RWPE2 (cell line): Measurements from ENCODE around the gene MARCHF7.

Experiments used
- ATAC-seq: fragments of 200-7000 bp; cut with Tn5 transposase; 3 replicates; pipeline ENCODE4 v1.9.1; 2021; ENCODE audit warnings: low read depth
- DNase-seq: peaks from one replicate; pipeline ENCODE4 v3.0.0-alpha.2; 2020; ENCODE audit warnings: low spot score
- H3K27ac ChIP-seq: fragments of 450-650 bp; 2 replicates; pipeline ENCODE4 v1.5.1; 2017; ENCODE audit warnings: mild to moderate bottlenecking; ENCODE audit not compliant: poor library complexity, severe bottlenecking
- H3K27me3 ChIP-seq: fragments of 250-450 bp; sonication (Bioruptor Pico); 2 replicates; pipeline ENCODE4 v1.5.1; 2021; ENCODE audit warnings: mild to moderate bottlenecking, moderate library complexity; ENCODE audit not compliant: insufficient read depth, poor library complexity, severe bottlenecking
- H3K36me3 ChIP-seq: fragments of 250-450 bp; sonication (Bioruptor Pico); 2 replicates; pipeline ENCODE4 v1.5.1; 2020; ENCODE audit warnings: low read depth, mild to moderate bottlenecking, moderate library complexity
- H3K4me1 ChIP-seq: fragments of 250-450 bp; sonication (Bioruptor Pico); 2 replicates; pipeline ENCODE4 v1.5.1; 2021; ENCODE audit warnings: mild to moderate bottlenecking, moderate library complexity; ENCODE audit not compliant: insufficient read depth, poor library complexity, severe bottlenecking
- H3K4me3 ChIP-seq: fragments of 250-450 bp; sonication (Bioruptor Pico); 2 replicates; pipeline ENCODE4 v1.5.1; 2021; ENCODE audit warnings: mild to moderate bottlenecking, moderate library complexity; ENCODE audit not compliant: severe bottlenecking
- H3K9me3 ChIP-seq: fragments of 250-450 bp; sonication (Bioruptor Pico); 2 replicates; pipeline ENCODE4 v1.5.1; 2021; ENCODE audit warnings: mild to moderate bottlenecking, moderate library complexity; ENCODE audit not compliant: severe bottlenecking
- TF ChIP-seq, protein P1 (sequence below): fragments of 450-650 bp; IDR thresholded peaks from one replicate; pipeline ENCODE4 v1.5.1; 2017; ENCODE audit warnings: mild to moderate bottlenecking, moderate library complexity; ENCODE audit not compliant: poor library complexity, severe bottlenecking

Gene MARCHF7

DNA sequence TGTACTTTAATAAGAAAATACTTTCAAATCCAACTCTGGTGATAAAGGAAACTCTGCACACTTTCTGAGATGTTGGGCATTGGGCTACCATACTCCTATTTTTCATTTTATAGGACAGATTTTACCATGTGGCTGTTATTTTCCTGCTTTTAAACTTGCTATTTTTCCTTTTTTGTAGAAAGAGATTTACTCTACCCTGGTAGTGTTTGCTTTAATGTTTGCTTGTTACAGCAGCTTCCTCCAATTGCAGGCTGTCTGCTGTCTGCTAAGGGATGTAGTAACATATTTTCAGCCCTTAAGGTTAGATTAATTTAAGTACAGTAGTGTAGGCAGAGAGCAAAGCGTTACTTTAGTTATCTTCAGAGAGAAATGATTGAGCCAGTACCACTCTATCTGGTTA, 38.6 kb downstream of the MARCHF7 start:
- Histone ChIP-seq H3K4me3 (no peak overlapping the region), H3K9me3 (no peaks in the 10 kb centered on the region), H3K4me1 (peaks cover 9% of the 10 kb centered on the region), H3K36me3 (peaks cover 91% of the 10 kb centered on the region), H3K27me3 (no peaks in the 10 kb centered on the region), H3K27ac (no peak overlapping the region)
- no peak for ATAC-seq
- TF ChIP-seq, protein P1, sequence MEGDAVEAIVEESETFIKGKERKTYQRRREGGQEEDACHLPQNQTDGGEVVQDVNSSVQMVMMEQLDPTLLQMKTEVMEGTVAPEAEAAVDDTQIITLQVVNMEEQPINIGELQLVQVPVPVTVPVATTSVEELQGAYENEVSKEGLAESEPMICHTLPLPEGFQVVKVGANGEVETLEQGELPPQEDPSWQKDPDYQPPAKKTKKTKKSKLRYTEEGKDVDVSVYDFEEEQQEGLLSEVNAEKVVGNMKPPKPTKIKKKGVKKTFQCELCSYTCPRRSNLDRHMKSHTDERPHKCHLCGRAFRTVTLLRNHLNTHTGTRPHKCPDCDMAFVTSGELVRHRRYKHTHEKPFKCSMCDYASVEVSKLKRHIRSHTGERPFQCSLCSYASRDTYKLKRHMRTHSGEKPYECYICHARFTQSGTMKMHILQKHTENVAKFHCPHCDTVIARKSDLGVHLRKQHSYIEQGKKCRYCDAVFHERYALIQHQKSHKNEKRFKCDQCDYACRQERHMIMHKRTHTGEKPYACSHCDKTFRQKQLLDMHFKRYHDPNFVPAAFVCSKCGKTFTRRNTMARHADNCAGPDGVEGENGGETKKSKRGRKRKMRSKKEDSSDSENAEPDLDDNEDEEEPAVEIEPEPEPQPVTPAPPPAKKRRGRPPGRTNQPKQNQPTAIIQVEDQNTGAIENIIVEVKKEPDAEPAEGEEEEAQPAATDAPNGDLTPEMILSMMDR = no peak
- no peak for DNase-seq

DNA sequence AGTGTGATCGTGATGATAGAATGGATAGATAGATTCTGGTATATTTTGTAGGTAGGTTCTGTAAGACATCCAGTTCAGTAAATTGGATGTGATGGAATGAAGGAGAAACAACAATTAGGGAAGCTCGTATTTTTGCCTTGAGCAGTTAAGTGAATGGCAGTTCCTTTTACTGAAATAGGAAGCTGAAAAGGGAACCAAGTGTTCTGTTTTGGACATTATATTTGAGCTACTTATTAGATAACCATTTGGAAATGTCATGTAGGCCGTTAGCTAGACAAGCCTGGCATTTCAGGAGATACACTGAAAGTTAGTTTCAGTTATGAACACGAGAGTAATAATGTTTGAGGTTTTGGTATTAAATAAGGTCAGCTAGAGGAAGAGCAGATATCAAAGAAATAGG, 41.5 kb downstream of the MARCHF7 start:
- no peaks in the 10 kb centered on the region for H3K9me3 ChIP-seq
- H3K4me3 ChIP-seq = no peak overlapping the region
- TF ChIP-seq, protein P1 = no peak
- peaks cover 91% of the 10 kb centered on the region for H3K36me3 ChIP-seq
- peaks cover 13% of the 10 kb centered on the region for H3K4me1 ChIP-seq
- H3K27ac ChIP-seq = no peak overlapping the region
- ATAC-seq (no peak), DNase-seq (no peak)
- no peaks in the 10 kb centered on the region for H3K27me3 ChIP-seq

DNA sequence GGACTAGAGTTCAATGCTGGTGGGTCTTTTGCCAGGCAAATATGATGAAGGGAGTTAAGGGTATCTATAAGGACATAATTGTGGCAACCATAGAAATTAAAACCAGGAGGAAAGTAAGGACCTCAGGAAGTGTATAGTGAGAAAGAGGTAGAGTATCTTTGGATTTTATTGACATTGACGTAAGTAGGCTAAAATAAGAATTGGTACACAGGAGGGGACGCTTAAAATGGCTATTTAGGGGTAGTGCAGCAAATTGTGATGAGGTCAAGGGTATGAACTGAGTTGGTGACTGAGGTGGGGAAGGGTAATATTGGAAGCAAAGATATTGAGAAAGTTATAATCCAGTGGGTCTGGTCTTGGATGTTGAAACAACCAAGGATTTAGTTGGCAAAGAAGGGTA, 42.7 kb downstream of the MARCHF7 start:
- no peaks in the 10 kb centered on the region for H3K27me3 ChIP-seq
- no peaks in the 10 kb centered on the region for H3K9me3 ChIP-seq
- no peak overlapping the region for H3K4me3 ChIP-seq
- H3K36me3 ChIP-seq = peaks cover 91% of the 10 kb centered on the region
- H3K27ac ChIP-seq = peak overlapping the region; percentile 28
- TF ChIP-seq, protein P1 = no peak
- no peak for DNase-seq
- ATAC-seq = no peak
- H3K4me1 ChIP-seq = peaks cover 13% of the 10 kb centered on the region

DNA sequence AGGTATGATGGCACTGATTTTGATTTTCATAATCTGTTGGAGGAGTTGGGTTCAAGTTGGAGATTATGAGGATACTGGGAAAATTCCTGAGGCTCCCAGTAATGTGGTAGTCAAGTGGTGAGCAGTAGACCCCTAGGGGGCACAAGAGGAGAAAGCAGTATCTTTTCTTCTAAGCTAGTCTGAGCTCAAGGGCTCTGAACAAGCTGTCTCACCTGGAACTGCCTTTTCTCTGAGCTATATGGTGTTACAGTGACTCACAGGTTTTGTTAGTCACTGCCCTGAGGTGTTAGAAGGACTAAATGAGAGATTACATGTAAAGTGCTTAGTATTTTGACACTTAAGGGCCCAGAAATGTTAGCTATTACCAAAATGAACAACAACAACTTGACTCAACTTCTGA, 43.5 kb downstream of the MARCHF7 start:
- peak overlapping the region; percentile 28 for H3K27ac ChIP-seq
- DNase-seq (no peak), ATAC-seq (peak; percentile 99)
- no peak overlapping the region for H3K4me3 ChIP-seq
- H3K36me3 ChIP-seq = peaks cover 91% of the 10 kb centered on the region
- H3K27me3 ChIP-seq = no peaks in the 10 kb centered on the region
- TF ChIP-seq, protein P1 = peak; percentile 72
- H3K4me1 ChIP-seq = peaks cover 13% of the 10 kb centered on the region
- H3K9me3 ChIP-seq = no peaks in the 10 kb centered on the region

DNA sequence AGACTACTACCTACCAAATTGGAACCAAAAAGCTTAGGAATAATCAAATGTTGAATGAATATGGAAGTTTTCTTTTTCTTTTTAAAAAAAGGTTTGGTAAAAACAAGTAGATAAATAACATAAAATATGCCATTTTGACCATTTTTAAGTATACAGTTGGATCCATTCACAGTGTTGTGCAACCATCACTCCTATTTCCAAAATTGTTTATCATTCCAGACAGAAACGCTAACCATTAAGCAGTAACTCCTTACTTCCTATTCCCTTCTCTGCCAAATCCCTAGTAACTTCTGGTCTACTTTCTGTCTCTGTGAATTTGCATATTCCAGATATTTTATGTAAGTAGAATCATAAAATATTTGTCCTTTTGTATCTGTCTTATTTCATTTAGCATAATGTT, 45.9 kb downstream of the MARCHF7 start:
- H3K9me3 ChIP-seq = no peaks in the 10 kb centered on the region
- no peak overlapping the region for H3K4me3 ChIP-seq
- peaks cover 13% of the 10 kb centered on the region for H3K4me1 ChIP-seq
- DNase-seq (no peak), ATAC-seq (no peak)
- TF ChIP-seq, protein P1 = no peak
- H3K27me3 ChIP-seq = no peaks in the 10 kb centered on the region
- no peak overlapping the region for H3K27ac ChIP-seq
- H3K36me3 ChIP-seq = peaks cover 91% of the 10 kb centered on the region
